Measurements from ENCODE around the gene MYO1C. TPM values are rescaled to one million over a fixed set of nuclear protein-coding genes. Genes with fewer than 3 reads are reported as not detected.

The MYO1C gene
- total and polyA plus RNA-seq, 2 of the 8 experiments (the other 6 are each of a cell fraction or from before 2014, with no cell fraction given): 40.1 to 78.6 TPM

GRCh38 chr17:1467898-1468492, 24.5 kb downstream of the MYO1C start:
- Histone ChIP-seq H3K18ac (ENCODE audit: extremely low read depth, low read length) (no peak overlapping the region), H2BK20ac (ENCODE audit: low read length) (no peak overlapping the region), H3K4me2 (ENCODE audit: insufficient read depth in 1 of 2, low read depth in 2 of 2, low read length in 2 of 2) (no peak overlapping the region), H4K5ac (ENCODE audit: insufficient read length, low read depth, low read length) (no peak overlapping the region), H2BK5ac (ENCODE audit: low read depth, low read length) (no peak overlapping the region), H3K4me3 (ENCODE audit: extremely low read depth in 1 of 4, insufficient read depth in 2 of 4, low read depth in 3 of 4, low read length in 4 of 4) (no peak overlapping the region), H3K36me3 (ENCODE audit: control insufficient read depth in 2 of 4, insufficient read depth in 4 of 4, low read length in 3 of 4) (peaks cover 6 to 35% (median 23%) of the 10 kb centered on the region in 4 experiments; a peak in 7 of 8 replicates), H3K4ac (replicated peaks; ENCODE audit: insufficient read length, low read depth, low read length) (no peak overlapping the region), H4K91ac (replicated peaks; ENCODE audit: insufficient read length, low read length) (no peak overlapping the region), H2BK12ac (ENCODE audit: low read depth, low read length) (no peak overlapping the region), H3K4me1 (replicated peaks in 1 of 4; ENCODE audit: control insufficient read depth in 3 of 4, insufficient read depth in 4 of 4, low read length in 3 of 4) (peaks cover 0 to 2% (median 0%) of the 10 kb centered on the region in 4 experiments; a peak in 1 of 7 replicates), H3K79me2 (ENCODE audit: control insufficient read depth in 1 of 2, insufficient read depth in 2 of 2, low read length in 2 of 2) (no peaks in the 10 kb centered on the region), H4K20me1 (replicated peaks in 1 of 2; ENCODE audit: control insufficient read depth in 1 of 2, insufficient read depth in 2 of 2, low read length in 2 of 2) (peaks cover 1 to 3% of the 10 kb centered on the region in 2 experiments), H3K23me2 (ENCODE audit: low read depth, low read length) (no peaks in the 10 kb centered on the region), H3K23ac (ENCODE audit: insufficient read length) (no peak overlapping the region), H3K9me3 (ENCODE audit: insufficient read depth in 2 of 2, low read depth in 1 of 2, low read length in 1 of 2) (no peaks in the 10 kb centered on the region; a peak in 1 of 4 replicates), H3K27ac (ENCODE audit: low read depth, low read length) (no peak overlapping the region), H3K14ac (ENCODE audit: insufficient read length) (no peak overlapping the region), H3K56ac (replicated peaks; ENCODE audit: insufficient read length, low read depth, low read length) (no peak overlapping the region), H2BK120ac (replicated peaks; ENCODE audit: low read depth, low read length) (no peak overlapping the region), H2AFZ (ENCODE audit: low read length) (no peak overlapping the region), H3K9ac (replicated peaks in 1 of 4; ENCODE audit: extremely low read depth in 1 of 4, low read depth in 3 of 4, low read length in 3 of 4) (no peak overlapping the region), H2BK15ac (ENCODE audit: low read length) (no peak overlapping the region), H3K79me1 (ENCODE audit: low read depth, low read length) (no peaks in the 10 kb centered on the region; the same call in 1 of the 2 replicates), H2AK5ac (ENCODE audit: low read depth, low read length) (no peak overlapping the region), H4K8ac (ENCODE audit: extremely low read depth, insufficient read depth, low read length) (no peak overlapping the region; the same call in 1 of the 2 replicates), H3K27me3 (replicated peaks in 1 of 4; ENCODE audit: control insufficient read depth in 3 of 4, extremely low read depth in 1 of 4, insufficient read depth in 3 of 4, low read length in 3 of 4) (no peaks in the 10 kb centered on the region)
- CTCF ChIA-PET (ENCODE audit: partially characterized antibody): no interaction called here
- TF ChIP-seq BRCA1 (IDR thresholded peaks at IDR 0.05; ENCODE audit: low read depth, low read length) (no peak), SP4 (IDR thresholded peaks at IDR 0.05; ENCODE audit: low read length) (no peak), TCF12 (IDR thresholded peaks at IDR 0.05; ENCODE audit: low read depth, low read length) (no peak), SIN3A (conservative IDR thresholded peaks at IDR 0.05 in 1 of 2, IDR thresholded peaks at IDR 0.05 in 1 of 2; ENCODE audit: low read depth in 1 of 2, low read length in 2 of 2) (no peak), SRF (IDR thresholded peaks at IDR 0.05; ENCODE audit: low read depth, low read length) (no peak)
- 92% methylated on average over 18 of the region's 21 CpGs; no CpG with 5 or more reads in 1 of the 2 experiments for WGBS, 2 experiments (ENCODE audit: extremely low coverage in 1 of 2, insufficient coverage in 1 of 2, insufficient read length in 1 of 2, insufficient replicate concordance in 2 of 2, low coverage in 1 of 2, low lambda C conversion rate in 2 of 2, missing lambda C conversion rate in 1 of 2)
- no peak for FAIRE-seq
- no peak for DNase-seq (ENCODE audit: low read depth in 1 of 2, low spot score in 2 of 2)
- POLR2A ChIA-PET (ENCODE audit: partially characterized antibody): interaction anchor here (0.6 to 1.1 kb wide), 3 partner anchors 8 to 358 kb away, joined by 3 read pairs; partner anchors contain the start of gene CRK
